ENCODE results near the gene NRM.

DNA sequence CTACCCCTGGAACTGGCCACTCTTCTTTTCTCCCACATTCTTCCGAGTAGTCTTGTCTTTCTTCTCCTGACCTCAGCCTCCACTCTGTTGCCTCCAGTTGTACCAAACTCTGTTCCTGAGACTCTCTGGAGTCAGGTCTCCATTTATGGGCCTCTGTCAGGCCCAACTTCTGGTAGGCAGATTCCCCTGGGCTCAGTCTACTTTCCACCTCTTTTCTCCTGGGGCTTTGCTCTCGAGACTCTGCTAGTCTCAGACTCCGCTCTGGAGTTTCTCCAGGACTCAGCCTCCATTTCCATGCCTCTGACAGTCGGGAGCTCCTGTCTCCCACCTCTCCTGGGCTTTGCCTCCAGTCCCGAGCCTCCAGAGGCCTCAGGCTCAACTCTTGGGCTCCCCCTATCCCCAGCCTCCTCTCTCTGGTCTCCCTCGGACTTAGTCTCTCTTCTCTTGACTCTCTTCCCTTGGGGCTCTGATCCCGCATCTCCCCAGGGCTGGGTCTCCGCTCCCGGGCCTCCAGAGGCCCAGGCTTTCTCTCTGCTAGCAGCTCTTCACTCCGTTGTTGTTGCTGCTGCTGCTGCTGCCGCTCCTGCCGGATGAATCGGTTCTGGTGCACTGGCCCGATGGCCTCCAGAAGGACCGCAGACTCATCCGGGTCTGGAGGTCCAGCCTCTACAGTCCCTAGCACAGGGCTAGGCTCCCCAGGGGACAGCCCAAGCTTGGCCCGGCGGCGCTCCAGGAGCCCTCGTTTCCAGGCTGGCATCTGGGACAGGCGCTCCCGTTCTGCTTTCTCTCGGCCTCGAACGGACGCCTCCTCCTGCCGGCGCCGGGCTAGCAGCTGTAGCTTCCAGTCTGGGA is 5.4 kb downstream of the NRM start:
- TF ChIP-seq, protein P1, sequence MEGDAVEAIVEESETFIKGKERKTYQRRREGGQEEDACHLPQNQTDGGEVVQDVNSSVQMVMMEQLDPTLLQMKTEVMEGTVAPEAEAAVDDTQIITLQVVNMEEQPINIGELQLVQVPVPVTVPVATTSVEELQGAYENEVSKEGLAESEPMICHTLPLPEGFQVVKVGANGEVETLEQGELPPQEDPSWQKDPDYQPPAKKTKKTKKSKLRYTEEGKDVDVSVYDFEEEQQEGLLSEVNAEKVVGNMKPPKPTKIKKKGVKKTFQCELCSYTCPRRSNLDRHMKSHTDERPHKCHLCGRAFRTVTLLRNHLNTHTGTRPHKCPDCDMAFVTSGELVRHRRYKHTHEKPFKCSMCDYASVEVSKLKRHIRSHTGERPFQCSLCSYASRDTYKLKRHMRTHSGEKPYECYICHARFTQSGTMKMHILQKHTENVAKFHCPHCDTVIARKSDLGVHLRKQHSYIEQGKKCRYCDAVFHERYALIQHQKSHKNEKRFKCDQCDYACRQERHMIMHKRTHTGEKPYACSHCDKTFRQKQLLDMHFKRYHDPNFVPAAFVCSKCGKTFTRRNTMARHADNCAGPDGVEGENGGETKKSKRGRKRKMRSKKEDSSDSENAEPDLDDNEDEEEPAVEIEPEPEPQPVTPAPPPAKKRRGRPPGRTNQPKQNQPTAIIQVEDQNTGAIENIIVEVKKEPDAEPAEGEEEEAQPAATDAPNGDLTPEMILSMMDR (IDR thresholded peaks at IDR 0.05; ENCODE audit: insufficient read depth, low read length, poor library complexity, severe bottlenecking) = peak; percentile 64
- TF ChIP-seq EZH2phosphoT487 (conservative IDR thresholded peaks at IDR 0.05; ENCODE audit: low read length) = no peak

Measured in SU-DHL-6 (cell line).